Myocyte (in vitro differentiated cells): ENCODE data around the gene IL24. TPM values are rescaled to one million over a fixed set of nuclear protein-coding genes. Genes with fewer than 3 reads are reported as not detected.
"Not testable (repeated sequence)": the region's sequence is repeated elsewhere in the genome, so short reads cannot be mapped to it uniquely, and the experiment has no call there.

ENCODE experiments used
- DNase-seq: peaks from one replicate; pipeline ENCODE4 v3.0.0-alpha.2; 2012; ENCODE audit warnings: low read depth
- total RNA-seq: library from RNA; depleted of rRNA; stranded (reverse); fragments of >200 nt; gene quantifications from 2 replicates; pipeline ENCODE4 v1.2.3, GENCODE V29; 2014

The IL24 gene
- total RNA-seq, 1 donor from 2014 or later = not detected

GRCh38 chr1:206923961-206924557 lies 26.8 kb downstream of the IL24 start:
- DNase-seq = not testable (repeated sequence)

GRCh38 chr1:206924592-206925105 lies 27.4 kb downstream of the IL24 start:
- DNase-seq = no peak

- DNase-seq = no peak
Observed at GRCh38 chr1:206925106-206925736, 28.0 kb downstream of the IL24 start.

- no peak for DNase-seq
Observed at GRCh38 chr1:206926286-206926685, 29.0 kb downstream of the IL24 start.

- DNase-seq = no peak
Observed at GRCh38 chr1:206929524-206929923, 32.3 kb downstream of the IL24 start.

- no peak for DNase-seq
Observed at GRCh38 chr1:206930210-206930798, 33.1 kb downstream of the IL24 start.

GRCh38 chr1:206931709-206932108 lies 34.5 kb downstream of the IL24 start:
- no peak for DNase-seq

- DNase-seq = no peak
Observed at GRCh38 chr1:206932177-206932576, 34.9 kb downstream of the IL24 start.

- peak; percentile 28 for DNase-seq
Observed at GRCh38 chr1:206933333-206933945, 36.2 kb downstream of the IL24 start.

- DNase-seq = peak; percentile 39
Observed at GRCh38 chr1:206935491-206936067, 38.3 kb downstream of the IL24 start.

- DNase-seq = no peak
Observed at GRCh38 chr1:206937425-206937824, 40.2 kb downstream of the IL24 start.

GRCh38 chr1:206939131-206939530 lies 41.9 kb downstream of the IL24 start:
- DNase-seq = no peak

- DNase-seq = no peak
Observed at GRCh38 chr1:206939841-206940587, 42.8 kb downstream of the IL24 start.

GRCh38 chr1:206940588-206940936 lies 43.3 kb downstream of the IL24 start:
- no peak for DNase-seq

- no peak for DNase-seq
Observed at GRCh38 chr1:206941766-206942418, 44.6 kb downstream of the IL24 start.

- DNase-seq = no peak
Observed at GRCh38 chr1:206944703-206945102, 47.5 kb downstream of the IL24 start.

GRCh38 chr1:206945779-206946178 lies 48.5 kb downstream of the IL24 start:
- no peak for DNase-seq

- DNase-seq = no peak
Observed at GRCh38 chr1:206946261-206946660, 49.0 kb downstream of the IL24 start, which contains the start of gene PIGR. Gene PIGR, minus strand, starts transcription at chr1:206946466. Its CDS starts 5,935 bp downstream, at chr1:206940531.

GRCh38 chr1:206947255-206947654 lies 50.0 kb downstream of the IL24 start:
- no peak for DNase-seq

GRCh38 chr1:206949208-206949607 lies 52.0 kb downstream of the IL24 start:
- DNase-seq = peak; percentile 35
